GM21360 (cell line): Measurements from ENCODE around the gene USP6.
"Not testable (repeated sequence)": the region's sequence is repeated elsewhere in the genome, so short reads cannot be mapped to it uniquely, and the experiment has no call there.

Experiments used
- ATAC-seq: cut with Tn5 transposase; IDR thresholded peaks from one replicate; pipeline ENCODE4 v1.9.1; 2021; ENCODE audit warnings: mild to moderate bottlenecking, moderate library complexity; ENCODE audit not compliant: unreplicated experiment

The USP6 gene

DNA sequence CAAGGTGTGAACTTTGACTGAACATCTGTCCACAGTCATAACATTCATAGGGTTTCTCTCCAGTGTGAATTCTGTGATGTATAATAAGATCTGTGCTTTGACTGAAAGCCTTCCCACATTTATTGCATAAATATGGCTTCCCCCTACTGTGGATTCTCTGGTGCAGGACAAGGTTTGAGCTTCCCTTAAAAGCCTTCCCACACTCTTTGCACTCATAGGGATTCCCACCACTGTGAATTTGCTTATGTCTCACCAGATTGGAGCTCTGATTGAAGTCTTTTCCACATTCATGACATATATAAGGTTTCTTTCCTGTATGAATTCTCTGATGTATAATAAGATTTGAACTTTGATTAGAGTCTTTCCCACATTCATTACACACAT lies 67.6 kb downstream of the USP6 start:
- ATAC-seq: no peak

DNA sequence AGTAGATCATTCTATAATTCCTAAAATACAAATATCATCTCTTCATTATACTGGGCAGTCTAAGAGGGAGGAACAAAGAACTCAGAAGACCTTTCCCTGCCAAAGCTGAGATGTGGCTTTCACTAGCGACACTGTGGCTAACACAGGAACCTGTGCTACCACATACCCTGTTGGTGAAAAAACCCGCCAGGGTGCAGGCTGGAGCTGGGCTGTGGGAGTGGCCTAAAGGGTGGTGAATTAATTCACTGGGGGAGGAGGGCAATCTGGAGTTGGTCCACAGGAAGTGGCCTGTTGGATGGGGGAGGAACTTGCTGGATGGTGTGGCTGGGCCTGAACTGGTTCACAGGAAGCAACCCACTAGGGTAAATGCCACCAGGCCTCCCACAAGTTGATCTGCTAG lies 68.5 kb downstream of the USP6 start:
- no peak for ATAC-seq

DNA sequence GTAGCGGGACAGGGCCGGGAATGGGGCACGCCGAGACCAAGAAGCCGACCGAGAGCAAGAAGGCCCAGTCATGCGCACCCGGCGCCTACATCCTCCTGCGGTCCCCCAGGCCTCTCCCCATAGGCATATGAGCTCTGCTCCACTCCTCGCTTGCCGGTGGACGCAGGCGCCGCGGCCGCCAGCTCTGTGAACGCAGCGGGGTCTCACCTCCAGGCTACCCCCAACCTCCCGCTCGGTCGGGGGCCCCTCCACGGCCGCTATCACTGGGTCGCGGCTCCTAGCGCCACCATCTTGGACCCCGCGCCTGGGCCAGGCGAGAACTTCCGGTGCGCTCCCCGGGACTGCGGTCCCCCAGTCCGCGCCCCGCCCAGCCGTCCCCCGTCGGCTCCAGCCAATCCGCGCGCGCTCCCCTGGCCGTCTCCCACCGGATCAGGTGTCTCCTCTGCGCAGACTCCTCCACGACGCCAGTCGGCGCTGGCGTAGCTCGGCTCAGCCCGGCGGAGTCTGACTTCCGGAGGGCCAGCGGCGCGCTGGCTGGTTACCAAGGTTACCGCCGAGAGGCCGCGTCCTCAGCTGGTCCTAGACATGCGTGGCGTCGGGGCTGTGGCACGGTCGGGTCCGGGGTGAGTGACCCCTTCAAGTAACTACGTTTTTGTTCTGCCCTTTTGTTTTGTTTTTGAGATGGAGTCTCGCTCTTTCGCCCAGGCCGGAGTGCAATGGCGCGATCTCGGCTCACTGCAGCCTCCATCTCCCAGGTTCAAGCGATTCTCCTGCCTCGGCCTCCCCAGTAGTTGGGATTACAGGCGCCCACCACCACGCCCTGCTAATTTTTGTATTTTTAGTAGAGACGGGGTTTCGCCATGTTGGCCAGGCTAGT lies 75.9 kb downstream of the USP6 start, which contains the start of gene ZNF594:
TSS of gene ZNF594 (minus strand) at position 328 of the 877 bp plus-strand sequence. CDS start 7,612 bp downstream, outside the sequence.
- peak; percentile 91 for ATAC-seq

GRCh38 chr17:5194346-5194745 lies 78.5 kb downstream of the USP6 start:
- ATAC-seq: no peak

DNA sequence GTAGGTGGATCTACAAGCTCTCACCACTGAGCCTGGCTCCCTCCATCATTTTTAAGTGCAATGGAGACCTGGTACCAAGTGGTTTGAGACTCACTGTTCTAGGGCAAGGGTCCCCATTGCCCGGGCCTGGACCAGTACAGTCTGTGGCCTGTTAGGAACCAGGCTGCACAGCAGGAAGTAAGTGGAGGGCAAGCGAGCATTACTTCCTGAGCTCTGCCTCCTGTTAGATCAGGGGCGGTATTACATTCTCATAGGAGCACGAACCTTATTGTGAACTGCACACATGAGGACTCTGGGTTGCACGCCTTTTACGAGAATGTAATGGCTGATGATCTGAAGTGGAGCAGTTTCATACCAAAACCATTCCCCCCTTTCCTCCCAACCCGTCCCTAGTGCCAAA lies 82.6 kb downstream of the USP6 start:
- ATAC-seq: no peak

GRCh38 chr17:5200360-5200759 lies 84.5 kb downstream of the USP6 start:
- no peak for ATAC-seq

GRCh38 chr17:5201011-5201410 lies 85.2 kb downstream of the USP6 start:
- ATAC-seq: no peak

DNA sequence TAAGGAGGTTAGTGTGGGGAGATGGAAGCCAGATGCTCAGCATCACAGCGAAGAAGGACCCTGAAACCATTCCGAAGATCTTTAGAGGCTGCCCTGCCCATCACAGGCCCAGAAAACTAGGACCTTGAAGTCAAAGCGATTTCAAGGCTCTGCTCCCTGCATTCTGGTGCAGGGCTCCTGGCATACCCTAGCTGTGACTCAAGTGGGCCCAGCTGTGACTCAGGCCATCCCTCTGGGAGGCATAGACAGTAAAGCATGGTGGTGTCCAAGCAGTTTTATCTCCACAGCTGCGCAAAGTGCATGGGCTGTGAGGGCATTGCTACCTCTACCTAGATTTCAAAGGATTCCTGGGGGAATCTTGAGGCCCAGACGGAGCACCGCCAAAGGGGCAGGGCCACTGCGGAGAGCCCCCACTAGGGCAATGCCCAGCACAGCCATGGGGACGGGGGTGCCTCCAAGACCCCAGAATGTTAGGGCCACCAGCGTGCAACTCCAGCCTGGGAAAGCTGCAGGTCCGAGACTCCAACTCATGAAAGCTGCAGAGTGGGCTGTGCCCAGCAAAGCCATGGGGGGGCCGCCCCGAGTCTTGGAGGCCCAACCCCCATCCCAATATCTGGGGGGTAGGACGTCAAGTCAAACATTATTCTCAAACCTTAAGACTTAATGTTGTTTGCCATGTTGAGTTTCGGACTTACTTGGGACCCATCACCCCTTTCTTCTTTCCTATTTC lies 87.5 kb downstream of the USP6 start:
- ATAC-seq: no peak

DNA sequence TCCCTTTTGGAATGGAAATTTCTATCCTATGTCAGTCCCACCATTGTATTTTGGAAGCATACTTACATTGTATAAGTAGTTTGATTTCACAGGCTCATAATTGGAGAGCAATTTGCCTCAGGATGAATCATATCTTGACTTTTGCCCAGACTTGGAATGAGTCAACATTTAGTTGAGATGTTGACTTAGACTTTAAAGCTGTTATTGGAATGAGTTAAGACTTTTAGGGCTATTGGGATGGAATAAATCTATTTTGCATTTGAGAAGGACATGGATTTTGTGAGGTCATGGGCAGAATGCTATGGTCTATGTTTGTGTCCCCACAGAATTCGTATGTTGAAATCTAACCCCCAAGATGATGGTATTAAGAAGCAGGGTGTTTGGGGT lies 88.1 kb downstream of the USP6 start:
- no peak for ATAC-seq

DNA sequence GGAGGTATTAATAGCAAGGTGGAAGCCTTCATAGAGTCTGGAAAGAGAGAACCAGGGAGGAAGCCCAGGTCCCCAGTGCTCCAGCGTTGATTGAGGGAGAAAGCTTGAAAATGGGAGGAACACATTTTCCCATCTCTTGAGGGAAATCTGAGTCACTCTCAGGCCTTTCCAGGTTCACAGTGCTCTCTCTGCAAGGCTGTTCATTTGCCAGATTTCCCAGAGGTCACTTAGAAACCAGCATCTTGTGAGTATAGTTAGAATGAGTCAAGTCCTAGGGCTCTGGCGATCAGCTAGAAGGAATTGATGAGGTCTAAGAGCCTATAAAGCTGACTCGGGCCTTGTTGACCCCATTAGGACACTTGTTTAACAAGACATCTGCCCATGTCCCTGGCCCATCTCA lies 93.6 kb downstream of the USP6 start:
- no peak for ATAC-seq

DNA sequence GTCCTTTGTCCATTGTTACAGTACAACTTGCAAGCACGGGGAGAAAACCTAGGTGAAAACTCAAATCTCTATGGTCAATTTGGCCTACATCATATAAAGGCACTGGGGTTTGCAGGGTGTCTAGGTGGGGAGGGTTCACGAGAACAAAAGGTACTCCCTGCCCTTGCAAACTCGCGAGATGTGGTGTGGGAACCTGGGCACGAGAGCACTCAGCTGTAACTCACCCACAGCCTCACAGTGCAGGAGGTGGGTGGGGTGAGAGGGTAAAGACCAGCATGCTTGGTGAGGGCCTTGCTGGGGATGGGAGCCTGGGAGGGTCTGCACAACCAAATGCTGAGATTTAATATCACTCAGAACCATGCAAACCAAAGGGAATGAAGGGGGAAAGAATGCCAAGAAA lies 94.3 kb downstream of the USP6 start:
- ATAC-seq: no peak

GRCh38 chr17:5210614-5211252 lies 94.9 kb downstream of the USP6 start:
- ATAC-seq: no peak

DNA sequence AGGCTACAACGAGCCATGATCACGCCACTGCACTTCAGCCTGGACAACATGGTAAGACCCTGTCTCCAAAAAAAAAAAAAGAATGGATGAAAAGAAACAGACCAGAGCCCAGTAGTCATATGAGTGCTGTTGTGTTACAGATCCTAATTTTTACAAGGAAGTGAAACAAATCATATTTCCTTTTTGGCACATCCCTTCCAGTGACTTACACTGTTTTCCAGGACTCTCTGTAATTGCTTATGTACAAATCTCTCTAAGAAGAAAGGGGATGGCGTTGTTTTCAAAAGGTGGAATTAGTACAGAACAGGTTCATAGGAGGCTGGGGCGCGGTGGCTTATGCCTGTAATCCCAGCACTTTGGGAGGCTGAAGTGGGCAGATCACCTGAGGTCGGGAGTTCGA lies 95.6 kb downstream of the USP6 start:
- no peak for ATAC-seq

- not testable (repeated sequence) for ATAC-seq
Measured at GRCh38 chr17:5217562-5217961, 101.7 kb downstream of the USP6 start.

GRCh38 chr17:5219536-5219935 lies 103.7 kb downstream of the USP6 start:
- ATAC-seq: no peak

DNA sequence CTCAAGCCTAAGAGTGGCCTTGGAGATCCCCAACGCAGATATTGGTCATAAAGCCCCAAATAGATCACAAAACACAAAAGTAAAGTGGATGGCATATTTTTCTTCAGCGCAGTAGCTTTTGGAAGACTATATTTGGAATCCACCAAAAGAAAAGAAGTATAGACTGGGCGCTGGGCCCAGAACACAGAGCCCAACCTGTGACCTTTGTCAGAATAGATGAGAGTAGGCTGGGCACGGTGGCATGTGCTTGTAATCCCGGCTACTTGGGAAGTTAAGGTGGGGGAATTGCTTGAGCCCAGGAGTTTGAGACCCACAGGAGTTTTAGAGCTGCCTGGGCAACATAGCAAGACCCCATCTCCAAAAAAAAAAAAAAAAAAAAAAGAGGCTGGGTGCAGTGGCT lies 104.2 kb downstream of the USP6 start:
- ATAC-seq: no peak

- ATAC-seq: not testable (repeated sequence)
Measured at GRCh38 chr17:5221912-5222311, 106.1 kb downstream of the USP6 start.
